Measurements from ENCODE around the gene OSCP1. TPM values are rescaled to one million over a fixed set of nuclear protein-coding genes. Genes with fewer than 3 reads are reported as not detected.
"Not testable (repeated sequence)": the region's sequence is repeated elsewhere in the genome, so short reads cannot be mapped to it uniquely, and the experiment has no call there.

The OSCP1 gene
- total RNA-seq, 2 donors from 2014 or later = 0.99 TPM; not detected in 1

DNA sequence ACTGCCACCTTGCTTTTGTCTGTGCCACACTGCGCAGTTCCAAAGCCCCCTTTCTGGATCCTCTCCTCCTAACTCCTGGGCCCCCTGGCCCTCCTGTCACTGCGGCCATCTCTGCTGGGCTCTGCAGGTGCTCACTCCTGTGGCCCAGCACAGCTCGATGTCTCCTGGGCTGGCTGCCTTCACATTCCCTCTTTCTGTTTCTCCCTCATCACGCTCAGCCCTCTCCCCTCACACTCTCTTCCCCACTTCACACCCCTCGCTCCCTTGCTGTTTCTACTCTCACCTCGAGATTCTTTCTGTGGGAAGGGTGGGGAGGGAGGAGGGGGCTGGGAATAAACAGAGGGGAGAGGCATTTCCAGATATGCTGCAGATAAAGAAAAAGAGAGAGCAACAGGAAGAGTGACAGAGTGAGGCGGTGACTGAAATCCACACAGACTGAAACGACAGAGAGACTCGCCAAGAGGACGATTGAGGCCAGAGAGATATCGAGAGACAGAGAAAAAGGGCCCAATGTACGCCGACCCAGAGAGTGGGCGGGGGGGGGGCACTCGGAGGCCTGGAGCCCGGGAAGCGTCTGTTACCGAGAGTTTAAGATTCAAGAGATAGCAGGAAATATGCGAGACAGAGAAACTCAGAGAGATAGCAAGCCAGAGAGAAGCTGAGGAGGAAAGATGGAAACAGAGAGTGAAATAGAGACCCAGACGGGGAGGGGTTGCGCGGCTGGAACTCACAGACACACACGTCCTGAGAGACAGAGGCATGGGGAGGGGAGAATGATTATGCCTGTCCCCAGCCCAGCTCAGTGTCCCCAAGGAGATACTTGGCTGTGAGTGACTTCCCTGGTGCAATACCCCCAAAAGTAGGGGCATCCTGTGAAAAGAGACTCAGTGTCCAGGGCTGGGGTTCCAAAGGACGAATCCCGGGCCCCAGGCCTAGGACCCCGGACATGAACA, 31.8 kb upstream of the OSCP1 start:
- Mint-ChIP-seq H3K27ac (peak overlapping the region; percentile 11), H3K27me3 (peaks cover 27% of the 10 kb centered on the region), H3K4me1 (peaks cover 7% of the 10 kb centered on the region), H3K4me3 (peak overlapping the region; percentile 64), H3K36me3 (ENCODE audit: low read depth) (peaks cover 5% of the 10 kb centered on the region)
- no peaks in the 10 kb centered on the region for H3K9me3 ChIP-seq (ENCODE audit: control insufficient read depth, low read length, poor library complexity, severe bottlenecking)
- DNase-seq (no peak), ATAC-seq (no peak)

DNA sequence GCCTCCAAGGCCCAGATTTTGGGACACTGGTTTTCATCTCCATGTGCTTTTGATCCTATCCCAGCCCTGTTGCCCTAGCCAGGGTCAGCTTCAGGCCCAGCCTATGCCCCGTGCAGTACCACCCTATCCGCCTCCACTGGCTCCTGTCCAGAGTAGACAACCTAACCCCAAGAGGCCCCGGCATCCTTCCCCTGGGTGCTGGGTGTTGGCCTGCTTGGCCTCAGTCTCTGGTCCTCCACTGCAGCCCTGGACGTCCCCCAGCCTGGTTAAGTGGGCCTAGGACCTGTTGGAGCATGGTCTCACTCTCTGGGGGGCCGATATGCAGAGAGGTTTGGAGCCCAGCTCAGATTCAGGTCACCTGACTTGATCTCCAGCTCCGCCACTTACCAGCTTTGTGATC, 30.8 kb upstream of the OSCP1 start:
- ATAC-seq (no peak), DNase-seq (no peak)
- Mint-ChIP-seq H3K4me3 (no peak overlapping the region), H3K4me1 (peaks cover 7% of the 10 kb centered on the region), H3K36me3 (ENCODE audit: low read depth) (peaks cover 5% of the 10 kb centered on the region), H3K27me3 (peaks cover 24% of the 10 kb centered on the region), H3K27ac (no peak overlapping the region)
- no peaks in the 10 kb centered on the region for H3K9me3 ChIP-seq (ENCODE audit: control insufficient read depth, low read length, poor library complexity, severe bottlenecking)

DNA sequence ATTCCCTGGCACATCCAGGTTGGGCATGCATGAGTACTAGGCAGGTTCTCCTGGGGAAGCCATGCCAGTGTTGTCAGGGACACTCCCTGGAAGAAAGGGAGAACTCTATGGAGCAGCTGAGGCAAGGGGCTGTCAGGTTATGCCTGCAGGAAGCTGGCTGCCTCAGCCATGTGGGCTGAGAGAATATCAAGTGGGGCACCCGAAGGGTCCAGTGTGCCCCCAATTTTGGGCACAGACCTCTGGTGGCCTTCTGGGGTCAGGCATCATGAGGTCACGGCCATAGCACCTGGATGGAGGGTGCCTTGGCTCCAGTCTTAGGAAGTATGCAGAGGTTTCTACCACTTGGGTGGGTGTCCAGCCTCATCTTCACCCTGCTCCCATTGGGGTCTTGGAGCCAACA, 29.9 kb upstream of the OSCP1 start:
- peaks cover 18% of the 10 kb centered on the region for H3K27me3 Mint-ChIP-seq
- no peak for DNase-seq
- peaks cover 7% of the 10 kb centered on the region for H3K4me1 Mint-ChIP-seq
- no peak overlapping the region for H3K27ac Mint-ChIP-seq
- no peak for ATAC-seq
- H3K9me3 ChIP-seq (ENCODE audit: control insufficient read depth, low read length, poor library complexity, severe bottlenecking) = no peaks in the 10 kb centered on the region
- H3K4me3 Mint-ChIP-seq = no peak overlapping the region
- H3K36me3 Mint-ChIP-seq (ENCODE audit: low read depth) = peaks cover 5% of the 10 kb centered on the region

DNA sequence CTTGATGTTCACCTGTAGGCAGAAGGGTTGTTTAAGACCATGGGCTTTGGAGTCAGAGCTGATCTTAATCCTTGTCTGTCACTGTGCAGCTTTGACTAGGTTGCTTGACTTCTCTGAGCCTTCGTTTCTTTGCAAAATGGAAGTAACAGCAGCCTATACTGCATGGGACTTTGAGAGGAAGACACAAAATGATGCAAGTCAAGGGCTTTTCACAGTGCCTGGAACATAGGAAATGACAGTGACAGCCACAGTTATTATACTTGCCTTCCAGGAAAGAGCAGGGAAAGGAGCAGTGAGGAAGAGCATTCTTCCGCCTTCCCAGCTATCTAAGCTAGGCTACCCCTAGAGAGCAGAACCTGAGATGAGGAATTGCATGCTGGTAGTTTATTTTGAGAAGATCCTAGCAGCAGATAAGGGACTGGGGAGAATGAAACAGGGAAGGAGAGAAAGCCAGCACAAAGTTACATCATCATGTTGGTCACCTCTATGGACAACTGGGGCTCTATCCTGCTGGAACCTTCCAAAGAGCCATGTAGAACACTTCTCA, 29.3 kb upstream of the OSCP1 start:
- peaks cover 18% of the 10 kb centered on the region for H3K27me3 Mint-ChIP-seq

DNA sequence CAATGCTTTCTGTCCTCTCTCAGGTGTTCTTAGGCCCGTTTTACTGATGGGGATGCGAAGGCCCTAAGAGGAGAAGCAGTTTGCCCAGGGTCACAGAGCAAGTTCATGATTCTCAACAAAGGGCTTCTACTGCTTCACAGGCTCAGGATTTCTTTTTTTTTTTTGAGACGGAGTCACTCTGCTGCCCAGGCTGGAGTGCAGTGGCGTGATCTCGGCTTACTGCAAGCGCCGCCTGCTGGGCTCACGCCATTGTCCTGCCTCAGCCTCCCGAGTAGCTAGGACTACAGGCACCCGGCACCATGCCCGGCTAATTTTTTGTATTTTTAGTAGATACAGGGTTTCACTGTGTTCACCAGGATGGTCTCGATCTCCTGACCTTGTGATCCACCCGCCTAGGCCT, 27.4 kb upstream of the OSCP1 start:
- H3K27me3 Mint-ChIP-seq = peaks cover 18% of the 10 kb centered on the region
- DNase-seq; H3K4me3 Mint-ChIP-seq; H3K4me1 Mint-ChIP-seq; H3K36me3 Mint-ChIP-seq (ENCODE audit: low read depth); H3K9me3 ChIP-seq (ENCODE audit: control insufficient read depth, low read length, poor library complexity, severe bottlenecking); H3K27ac Mint-ChIP-seq; ATAC-seq: not testable (repeated sequence)

More for the DNA sequence above, 29.3 kb upstream of the OSCP1 start:
- H3K4me1 Mint-ChIP-seq = peaks cover 7% of the 10 kb centered on the region
- H3K4me3 Mint-ChIP-seq = no peak overlapping the region
- no peak overlapping the region for H3K27ac Mint-ChIP-seq
- no peaks in the 10 kb centered on the region for H3K9me3 ChIP-seq (ENCODE audit: control insufficient read depth, low read length, poor library complexity, severe bottlenecking)
- DNase-seq = no peak
- ATAC-seq = no peak
- peaks cover 5% of the 10 kb centered on the region for H3K36me3 Mint-ChIP-seq (ENCODE audit: low read depth)

DNA sequence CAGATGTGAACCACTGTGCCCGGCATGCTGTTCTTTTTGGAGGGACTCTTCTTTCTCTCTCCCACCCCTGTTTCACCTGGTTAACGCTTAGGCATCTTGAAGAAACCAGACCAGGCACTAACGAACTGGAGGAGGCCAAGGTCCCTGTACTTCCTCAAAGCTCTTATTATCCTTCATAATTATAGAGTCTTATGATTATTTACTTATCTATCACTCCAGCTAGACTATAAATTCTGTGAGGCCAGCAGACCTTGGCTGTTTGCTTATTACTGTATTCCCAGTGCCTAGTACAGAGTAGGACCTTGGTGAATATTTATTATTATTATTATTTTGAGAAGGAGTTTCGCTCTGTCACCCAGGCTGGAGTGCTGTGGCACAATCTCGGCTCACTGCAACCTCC, 26.7 kb upstream of the OSCP1 start:
- no peaks in the 10 kb centered on the region for H3K9me3 ChIP-seq (ENCODE audit: control insufficient read depth, low read length, poor library complexity, severe bottlenecking)
- H3K27me3 Mint-ChIP-seq = peaks cover 13% of the 10 kb centered on the region
- H3K4me3 Mint-ChIP-seq = no peak overlapping the region
- no peak for ATAC-seq
- peaks cover 2% of the 10 kb centered on the region for H3K36me3 Mint-ChIP-seq (ENCODE audit: low read depth)
- no peak overlapping the region for H3K27ac Mint-ChIP-seq
- DNase-seq = no peak
- peaks cover 3% of the 10 kb centered on the region for H3K4me1 Mint-ChIP-seq

DNA sequence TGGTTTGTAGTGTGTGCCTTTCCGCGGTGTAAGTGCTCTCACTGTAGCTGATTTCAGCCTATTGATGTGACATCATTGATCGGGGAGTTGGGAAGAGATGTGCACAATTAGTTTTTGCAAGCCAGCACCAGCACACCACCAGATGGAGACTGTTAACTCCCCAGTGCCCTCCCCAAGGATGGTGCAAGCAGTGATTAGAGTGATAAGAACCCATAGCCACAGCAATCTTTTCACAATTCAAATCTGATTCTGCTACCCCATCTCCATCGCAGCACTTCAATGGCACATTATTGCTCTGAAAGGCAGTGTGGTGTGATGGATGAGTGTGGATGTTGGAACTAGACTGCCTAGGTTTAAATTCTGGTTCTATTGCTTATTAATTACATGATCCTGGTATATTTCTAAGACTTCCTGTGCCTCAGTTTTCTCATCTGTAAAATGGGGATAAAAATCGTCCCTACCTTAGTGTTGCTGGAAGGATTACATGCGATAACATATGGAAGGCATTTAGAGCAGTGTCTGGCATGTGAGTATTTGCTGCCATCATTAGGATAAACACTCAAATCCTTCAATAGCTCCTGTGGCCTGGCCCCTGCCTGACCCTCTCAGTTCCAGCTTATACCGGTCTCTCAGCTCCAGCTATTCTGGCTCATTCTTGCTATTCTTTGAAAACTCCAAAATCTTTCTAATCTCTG, 25.8 kb upstream of the OSCP1 start:
- Mint-ChIP-seq H3K36me3 (ENCODE audit: low read depth) (no peaks in the 10 kb centered on the region), H3K4me1 (no peaks in the 10 kb centered on the region), H3K27ac (no peak overlapping the region), H3K27me3 (peaks cover 9% of the 10 kb centered on the region), H3K4me3 (no peak overlapping the region)
- no peaks in the 10 kb centered on the region for H3K9me3 ChIP-seq (ENCODE audit: control insufficient read depth, low read length, poor library complexity, severe bottlenecking)
- DNase-seq (no peak), ATAC-seq (no peak)

DNA sequence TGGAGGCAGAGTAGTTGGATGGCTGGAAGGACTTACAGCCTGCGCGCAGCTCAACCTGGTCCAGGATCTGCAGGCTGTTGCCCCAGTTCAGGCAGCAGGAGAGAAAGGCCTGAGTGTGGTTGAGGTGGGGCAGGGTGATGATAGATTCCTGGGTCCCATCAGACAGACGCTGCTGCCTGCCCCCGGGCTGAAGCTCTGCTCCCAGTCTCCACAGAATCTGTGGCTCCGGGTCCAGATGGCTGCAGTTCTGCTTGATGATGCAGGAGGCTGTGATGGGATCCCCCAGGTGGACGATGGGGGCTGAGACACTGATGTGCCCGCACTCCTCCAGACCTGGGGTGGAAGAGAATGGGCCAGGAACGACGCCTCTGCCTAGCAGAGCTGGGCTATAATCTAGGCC, 25.1 kb upstream of the OSCP1 start:
- Mint-ChIP-seq H3K36me3 (ENCODE audit: low read depth) (no peaks in the 10 kb centered on the region), H3K4me1 (no peaks in the 10 kb centered on the region), H3K4me3 (no peak overlapping the region), H3K27me3 (peaks cover 9% of the 10 kb centered on the region), H3K27ac (no peak overlapping the region)
- ATAC-seq = no peak
- DNase-seq = no peak
- H3K9me3 ChIP-seq (ENCODE audit: control insufficient read depth, low read length, poor library complexity, severe bottlenecking) = no peaks in the 10 kb centered on the region

DNA sequence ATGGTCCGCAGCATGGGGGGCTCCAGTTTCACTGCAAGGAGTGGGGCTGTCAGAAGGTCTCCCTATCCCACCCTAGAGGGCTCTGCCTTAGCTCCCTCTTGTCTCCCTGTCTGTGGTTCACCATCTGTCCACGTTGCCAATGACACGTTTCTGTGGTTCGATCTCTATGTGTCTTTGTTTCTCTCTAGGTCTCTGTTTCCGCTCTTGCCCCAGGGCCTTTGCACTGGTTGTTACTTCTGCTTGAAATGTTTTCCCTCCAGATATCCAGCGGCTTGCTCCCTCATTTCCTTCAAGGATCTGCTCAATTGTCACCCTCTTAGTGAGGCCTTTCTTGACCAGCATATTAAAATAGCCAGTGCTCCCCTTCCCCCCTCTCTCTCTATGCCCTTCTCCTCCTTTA, 22.4 kb upstream of the OSCP1 start:
- DNase-seq (no peak), ATAC-seq (no peak)
- no peaks in the 10 kb centered on the region for H3K4me1 Mint-ChIP-seq
- H3K9me3 ChIP-seq (ENCODE audit: control insufficient read depth, low read length, poor library complexity, severe bottlenecking) = no peaks in the 10 kb centered on the region
- H3K27ac Mint-ChIP-seq = no peak overlapping the region
- no peak overlapping the region for H3K4me3 Mint-ChIP-seq
- H3K36me3 Mint-ChIP-seq (ENCODE audit: low read depth) = no peaks in the 10 kb centered on the region
- H3K27me3 Mint-ChIP-seq = no peaks in the 10 kb centered on the region

DNA sequence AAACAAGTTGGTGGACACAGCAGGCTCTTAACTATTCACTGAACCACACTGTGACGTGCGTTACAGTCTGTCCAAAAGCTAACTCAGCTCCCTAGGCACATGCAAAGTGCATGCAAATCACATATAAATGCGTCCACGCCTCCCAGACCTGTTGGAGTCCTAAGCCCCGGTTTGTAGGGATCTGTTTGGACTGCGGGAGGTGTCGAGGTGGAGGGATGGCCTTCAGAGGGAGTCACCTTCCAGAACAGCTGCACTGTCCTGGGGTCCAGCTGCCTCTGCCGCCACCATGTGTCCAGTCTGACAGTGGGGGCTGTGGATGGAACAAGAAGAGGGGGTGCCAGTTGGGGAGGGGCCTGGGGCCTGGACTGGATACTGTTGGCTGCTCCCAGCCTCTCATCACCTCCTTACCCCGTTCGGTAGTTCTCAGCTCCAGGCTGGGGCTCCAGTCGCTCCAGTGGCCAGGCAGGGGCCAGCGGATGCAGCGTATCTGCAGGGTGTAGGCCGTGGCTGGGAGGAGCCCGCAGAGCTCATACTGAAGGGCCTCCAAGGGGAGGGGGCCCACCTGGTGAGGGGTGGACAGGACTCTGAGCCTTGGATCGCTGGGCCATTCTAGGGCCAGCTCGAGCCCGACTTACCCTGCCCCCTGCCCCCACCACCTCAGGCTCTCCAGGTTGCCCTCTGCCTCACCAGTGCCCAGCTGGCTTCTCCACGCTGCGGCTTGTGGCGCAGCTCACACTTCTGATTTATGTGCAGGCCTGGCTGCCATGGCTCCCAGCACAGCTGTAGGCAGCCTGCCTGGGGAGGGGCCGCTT, 21.8 kb upstream of the OSCP1 start:
- H3K9me3 ChIP-seq (ENCODE audit: control insufficient read depth, low read length, poor library complexity, severe bottlenecking) = no peaks in the 10 kb centered on the region
- DNase-seq = no peak
- no peaks in the 10 kb centered on the region for H3K36me3 Mint-ChIP-seq (ENCODE audit: low read depth)
- no peaks in the 10 kb centered on the region for H3K27me3 Mint-ChIP-seq
- ATAC-seq = no peak
- no peak overlapping the region for H3K27ac Mint-ChIP-seq
- H3K4me3 Mint-ChIP-seq = no peak overlapping the region
- peaks cover 2% of the 10 kb centered on the region for H3K4me1 Mint-ChIP-seq

DNA sequence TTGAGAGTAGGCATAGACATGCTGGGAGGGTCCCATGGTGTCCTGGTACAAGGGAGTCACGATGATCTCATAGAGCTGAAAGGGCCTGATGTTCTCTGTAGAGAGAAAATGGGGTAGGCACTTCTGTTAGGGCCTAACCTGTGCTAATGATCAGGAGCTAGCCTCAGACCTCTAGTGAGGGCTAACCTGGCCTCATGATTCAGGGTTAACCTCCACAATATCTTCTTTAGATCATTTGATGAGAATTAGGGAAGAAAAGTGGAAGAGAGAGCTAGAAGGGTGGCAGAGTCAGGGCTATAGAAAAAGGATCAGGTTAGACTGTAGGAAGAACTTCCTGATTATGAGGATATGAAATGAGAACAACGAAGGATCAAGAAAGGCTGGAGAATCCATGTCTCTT, 18.9 kb upstream of the OSCP1 start:
- Mint-ChIP-seq H3K27ac (peak overlapping the region; percentile 21), H3K4me1 (peaks cover 4% of the 10 kb centered on the region), H3K27me3 (no peaks in the 10 kb centered on the region), H3K36me3 (ENCODE audit: low read depth) (no peaks in the 10 kb centered on the region), H3K4me3 (no peak overlapping the region)
- ATAC-seq (no peak), DNase-seq (no peak)
- H3K9me3 ChIP-seq (ENCODE audit: control insufficient read depth, low read length, poor library complexity, severe bottlenecking) = no peaks in the 10 kb centered on the region

DNA sequence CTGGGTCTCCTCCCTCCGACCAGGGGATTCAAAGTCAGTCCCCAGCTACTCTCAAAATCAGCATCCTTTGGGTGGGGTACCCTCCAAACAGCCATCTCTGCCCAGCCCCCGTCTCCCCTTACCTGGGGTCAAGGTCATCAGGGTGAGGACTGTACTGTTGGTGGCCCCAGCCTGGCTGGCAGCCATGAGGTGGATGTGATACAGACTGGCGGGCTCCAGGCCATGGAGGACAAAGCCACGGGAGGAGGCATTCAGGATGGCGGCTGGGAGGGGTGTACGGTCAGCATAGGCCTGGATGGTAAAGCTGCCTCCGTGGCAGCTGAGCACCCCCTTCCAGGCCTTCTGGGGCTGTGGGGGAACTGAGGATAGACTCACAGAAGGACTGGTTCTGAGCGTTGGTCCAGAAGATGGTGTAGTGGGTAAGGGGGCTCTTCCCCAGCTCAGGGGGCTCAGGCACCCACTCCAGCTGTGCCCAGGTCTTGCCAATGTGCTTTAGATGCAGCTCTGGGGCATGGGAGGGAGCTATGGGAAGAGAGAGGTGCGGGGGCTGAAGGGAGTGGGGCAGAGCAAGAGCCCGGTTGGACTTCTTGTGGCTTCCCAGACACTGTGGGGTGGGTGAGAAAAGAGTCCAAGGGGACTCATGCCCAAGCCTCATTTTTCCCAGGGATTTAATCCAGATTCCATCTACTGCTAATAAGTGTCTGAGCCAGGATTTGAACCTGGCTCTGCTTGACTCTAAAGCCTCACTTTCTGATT, 17.6 kb upstream of the OSCP1 start:
- no peaks in the 10 kb centered on the region for H3K27me3 Mint-ChIP-seq
- H3K9me3 ChIP-seq (ENCODE audit: control insufficient read depth, low read length, poor library complexity, severe bottlenecking) = no peaks in the 10 kb centered on the region
- H3K36me3 Mint-ChIP-seq (ENCODE audit: low read depth) = no peaks in the 10 kb centered on the region
- H3K4me3 Mint-ChIP-seq = no peak overlapping the region
- peaks cover 12% of the 10 kb centered on the region for H3K4me1 Mint-ChIP-seq
- no peak for ATAC-seq
- H3K27ac Mint-ChIP-seq = peak overlapping the region; percentile 45
- no peak for DNase-seq
